ENCODE measurements around the gene HOXD4. TPM values are rescaled to one million over a fixed set of nuclear protein-coding genes. Genes with fewer than 3 reads are reported as not detected.

The HOXD4 gene
- total RNA-seq, 1 donor from 2014 or later: 1.5 TPM

GRCh38 chr2:176126929-176127773, 24.2 kb upstream of the HOXD4 start:
- DNase-seq: peak; percentile 90

GRCh38 chr2:176127774-176128072, 23.6 kb upstream of the HOXD4 start:
- DNase-seq: no peak

GRCh38 chr2:176128172-176128981, 23.0 kb upstream of the HOXD4 start:
- peak; percentile 57 for DNase-seq

GRCh38 chr2:176128982-176129796, 22.2 kb upstream of the HOXD4 start, which contains the start of gene HOXD8:
TSS of gene HOXD8 (plus strand) at chr2:176129705. CDS start at chr2:176130367, 662 bp downstream.
- DNase-seq: peak; percentile 69

GRCh38 chr2:176129813-176130146, 21.6 kb upstream of the HOXD4 start:
- DNase-seq: no peak

- peak; percentile 54 for DNase-seq
Measured at GRCh38 chr2:176130147-176130956, 21.0 kb upstream of the HOXD4 start.

GRCh38 chr2:176130957-176131847, 20.1 kb upstream of the HOXD4 start:
- DNase-seq: no peak

- no peak for DNase-seq
Measured at GRCh38 chr2:176131848-176132158, 19.5 kb upstream of the HOXD4 start.

GRCh38 chr2:176132205-176133171, 18.9 kb upstream of the HOXD4 start:
- DNase-seq: peak; percentile 56

- peak; percentile 75 for DNase-seq
Measured at GRCh38 chr2:176133389-176133788, 18.0 kb upstream of the HOXD4 start.

GRCh38 chr2:176134035-176134434, 17.3 kb upstream of the HOXD4 start:
- DNase-seq: no peak

GRCh38 chr2:176135035-176135440, 16.3 kb upstream of the HOXD4 start:
- no peak for DNase-seq

- no peak for DNase-seq
Measured at GRCh38 chr2:176136374-176137251, 14.7 kb upstream of the HOXD4 start.

GRCh38 chr2:176137252-176137580, 14.1 kb upstream of the HOXD4 start:
- no peak for DNase-seq

GRCh38 chr2:176137906-176138305, 13.4 kb upstream of the HOXD4 start:
- no peak for DNase-seq

- DNase-seq: no peak
Measured at GRCh38 chr2:176138526-176138922, 12.8 kb upstream of the HOXD4 start.

- DNase-seq: no peak
Measured at GRCh38 chr2:176138923-176139660, 12.3 kb upstream of the HOXD4 start.

Data from tongue (tissue), 2 donors.